OCI-LY1 (cell line): ENCODE data around the gene STAT4.

Experiments used
- CTCF ChIP-seq: fragments of 200-600 bp; sonication (generic), shearing (Covaris generic); IDR thresholded peaks from 2 replicates; pipeline ENCODE4 v1.5.1; 2017; ENCODE audit warnings: mild to moderate bottlenecking, antibody characterized with exemption, low read length, moderate library complexity, mixed read lengths
- EZH2 ChIP-seq: fragments of 200-600 bp; sonication (generic), shearing (Covaris generic); IDR thresholded peaks from 2 replicates; pipeline ENCODE4 v1.8.0; 2017; ENCODE audit warnings: borderline replicate concordance, mixed run types, mild to moderate bottlenecking, antibody characterized with exemption, low read length, moderate library complexity, mixed read lengths

GRCh38 chr2:191112448-191112901 is 38.3 kb downstream of the STAT4 start:
- TF ChIP-seq CTCF: no peak
- TF ChIP-seq EZH2: no peak
